D341Med (cell line): Measurements from ENCODE around the gene SKAP1.
"Not testable (repeated sequence)": the region's sequence is repeated elsewhere in the genome, so short reads cannot be mapped to it uniquely, and the experiment has no call there.

ENCODE experiments used
- DNase-seq: peaks from one replicate; pipeline ENCODE4 v3.0.0; 2012; ENCODE audit warnings: low spot score

Gene SKAP1

GRCh38 chr17:48412841-48413240, 17.2 kb downstream of the SKAP1 start:
- no peak for DNase-seq

- not testable (repeated sequence) for DNase-seq
Observed at GRCh38 chr17:48410821-48411220, 19.2 kb downstream of the SKAP1 start.

GRCh38 chr17:48409607-48410006, 20.4 kb downstream of the SKAP1 start:
- DNase-seq: no peak

GRCh38 chr17:48406936-48407567, 23.0 kb downstream of the SKAP1 start:
- DNase-seq: no peak

- no peak for DNase-seq
Observed at GRCh38 chr17:48394821-48395220, 35.2 kb downstream of the SKAP1 start.

GRCh38 chr17:48393283-48393682, 36.7 kb downstream of the SKAP1 start:
- DNase-seq: no peak

GRCh38 chr17:48392857-48393256, 37.2 kb downstream of the SKAP1 start:
- DNase-seq: no peak

GRCh38 chr17:48391444-48391843, 38.6 kb downstream of the SKAP1 start:
- no peak for DNase-seq

GRCh38 chr17:48389903-48390302, 40.1 kb downstream of the SKAP1 start:
- no peak for DNase-seq

GRCh38 chr17:48388955-48389743, 40.9 kb downstream of the SKAP1 start:
- no peak for DNase-seq

GRCh38 chr17:48386826-48387225, 43.2 kb downstream of the SKAP1 start:
- no peak for DNase-seq

- no peak for DNase-seq
Observed at GRCh38 chr17:48385319-48385718, 44.7 kb downstream of the SKAP1 start.

- DNase-seq: no peak
Observed at GRCh38 chr17:48384164-48384563, 45.9 kb downstream of the SKAP1 start.

- no peak for DNase-seq
Observed at GRCh38 chr17:48382989-48383388, 47.0 kb downstream of the SKAP1 start.

- no peak for DNase-seq
Observed at GRCh38 chr17:48378708-48379392, 51.2 kb downstream of the SKAP1 start.

- no peak for DNase-seq
Observed at GRCh38 chr17:48378238-48378637, 51.8 kb downstream of the SKAP1 start.

- DNase-seq: no peak
Observed at GRCh38 chr17:48376682-48377325, 53.2 kb downstream of the SKAP1 start.

GRCh38 chr17:48375356-48375755, 54.7 kb downstream of the SKAP1 start:
- DNase-seq: no peak

- DNase-seq: peak; percentile 79
Observed at GRCh38 chr17:48374650-48375230, 55.3 kb downstream of the SKAP1 start.

- DNase-seq: no peak
Observed at GRCh38 chr17:48373883-48374282, 56.1 kb downstream of the SKAP1 start.

GRCh38 chr17:48373130-48373830, 56.7 kb downstream of the SKAP1 start:
- no peak for DNase-seq

GRCh38 chr17:48368967-48369366, 61.0 kb downstream of the SKAP1 start:
- DNase-seq: not testable (repeated sequence)
